HG03135 (cell line): ENCODE data around the gene C13orf42.

ENCODE experiments used
- ATAC-seq: cut with Tn5 transposase; IDR thresholded peaks from one replicate; pipeline ENCODE4 v1.9.1; 2021; ENCODE audit warnings: mild to moderate bottlenecking, moderate library complexity; ENCODE audit not compliant: unreplicated experiment

Gene C13orf42

GRCh38 chr13:51111174-51111573 lies at the start of gene C13orf42:
C13orf42 (minus strand) TSS chr13:51111274; CDS start chr13:51111209, 65 bp downstream.
- ATAC-seq, result no peak

- ATAC-seq, result no peak
These were observed 47.9 kb upstream of the C13orf42 start for GRCh38 chr13:51158880-51159518.

- no peak for ATAC-seq
These were observed 47.3 kb upstream of the C13orf42 start for GRCh38 chr13:51158365-51158764.

- no peak for ATAC-seq
These were observed 45.6 kb upstream of the C13orf42 start for GRCh38 chr13:51156648-51157047.

GRCh38 chr13:51155776-51156515 lies 44.9 kb upstream of the C13orf42 start:
- no peak for ATAC-seq

GRCh38 chr13:51155161-51155560 lies 44.1 kb upstream of the C13orf42 start:
- no peak for ATAC-seq

GRCh38 chr13:51154029-51154555 lies 43.0 kb upstream of the C13orf42 start:
- no peak for ATAC-seq

GRCh38 chr13:51153527-51153926 lies 42.5 kb upstream of the C13orf42 start:
- no peak for ATAC-seq

- ATAC-seq, result no peak
These were observed 41.6 kb upstream of the C13orf42 start for GRCh38 chr13:51152701-51153100.

GRCh38 chr13:51151463-51151862 lies 40.4 kb upstream of the C13orf42 start:
- ATAC-seq, result no peak

GRCh38 chr13:51148952-51149573 lies 38.0 kb upstream of the C13orf42 start:
- ATAC-seq, result no peak

GRCh38 chr13:51148223-51148951 lies 37.3 kb upstream of the C13orf42 start:
- no peak for ATAC-seq

GRCh38 chr13:51147732-51148131 lies 36.7 kb upstream of the C13orf42 start:
- no peak for ATAC-seq

- no peak for ATAC-seq
These were observed 35.6 kb upstream of the C13orf42 start for GRCh38 chr13:51146667-51147066.

- ATAC-seq, result no peak
These were observed 26.2 kb upstream of the C13orf42 start for GRCh38 chr13:51137250-51137649.

GRCh38 chr13:51136276-51136980 lies 25.4 kb upstream of the C13orf42 start:
- ATAC-seq, result no peak

GRCh38 chr13:51134763-51135365 lies 23.8 kb upstream of the C13orf42 start:
- ATAC-seq, result no peak

GRCh38 chr13:51130348-51130747 lies 19.3 kb upstream of the C13orf42 start:
- no peak for ATAC-seq

- peak; percentile 83 for ATAC-seq
These were observed 14.6 kb upstream of the C13orf42 start for GRCh38 chr13:51125495-51126226.
